GM06990 (cell line): Measurements from ENCODE around the gene SLC16A3.

Experiments used
- DNase-seq: peaks from one replicate; pipeline ENCODE4 v3.0.0-alpha.2; 2011; ENCODE audit not compliant: insufficient read length; ENCODE audit errors: extremely low read depth
- H3K27me3 ChIP-seq: replicated peaks from 2 replicates; pipeline ENCODE4 v1.6.0; 2011; ENCODE audit warnings: low read length; ENCODE audit not compliant: control insufficient read depth, insufficient read depth
- H3K36me3 ChIP-seq: 2 replicates; pipeline ENCODE4 v1.5.1; 2011; ENCODE audit warnings: low read length; ENCODE audit not compliant: control insufficient read depth, insufficient read depth
- H3K4me3 ChIP-seq: replicated peaks from 2 replicates; pipeline ENCODE4 v1.5.1; 2011; ENCODE audit warnings: low read depth, mild to moderate bottlenecking, control low read depth, low read length
- TF ChIP-seq, protein P1 (sequence below): IDR thresholded peaks from 2 replicates; pipeline ENCODE4 v1.5.1; 2011; ENCODE audit warnings: low read length, control low read depth, mild to moderate bottlenecking, inconsistent platforms; ENCODE audit not compliant: insufficient read depth, poor library complexity, severe bottlenecking

The SLC16A3 gene

DNA sequence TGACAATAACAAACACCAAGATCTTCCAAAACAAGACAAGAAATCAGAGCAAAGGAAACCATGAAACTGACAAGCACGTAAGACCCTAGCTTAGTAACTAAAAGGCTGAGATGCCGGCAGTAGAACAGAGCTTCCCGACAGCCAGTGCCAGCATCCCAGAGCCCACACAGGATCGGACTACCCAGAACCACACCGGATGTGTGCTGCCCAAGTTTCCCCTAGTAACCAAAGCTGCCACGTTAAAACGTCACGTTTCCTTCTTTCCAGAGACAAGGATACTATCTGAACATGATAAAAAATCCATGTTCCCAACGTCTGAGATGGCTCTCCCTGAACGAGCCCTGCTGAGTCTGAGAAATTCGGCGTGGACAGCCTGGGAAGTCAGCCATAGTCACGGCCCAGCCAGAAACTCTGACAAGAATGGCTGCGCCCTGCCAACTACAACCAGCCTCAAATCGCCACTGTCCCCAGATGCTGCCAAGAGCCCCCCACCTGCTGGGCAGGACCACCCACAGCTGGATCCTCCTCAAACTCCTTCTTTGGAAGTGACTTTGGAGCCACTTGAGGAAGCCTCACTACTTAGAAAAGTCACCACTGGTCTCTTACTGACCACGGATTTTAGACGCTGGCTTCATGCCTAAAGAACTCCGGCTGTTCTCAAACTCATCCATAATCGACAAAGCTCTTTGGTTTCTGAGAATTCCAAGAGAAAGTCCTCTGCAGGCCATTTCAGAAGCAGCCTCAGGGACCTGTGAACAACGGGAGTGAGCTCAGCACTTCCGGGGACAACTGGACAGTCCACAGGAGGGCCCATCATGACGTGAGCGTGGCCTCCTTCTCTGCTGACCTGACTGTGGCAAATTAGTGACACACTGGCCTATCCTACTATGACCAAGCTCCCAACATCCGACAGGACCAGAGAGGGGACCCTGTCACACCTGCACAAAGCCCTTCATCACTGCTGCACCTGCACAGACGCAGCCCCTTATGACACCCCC, 32.9 kb upstream of the SLC16A3 start:
- TF ChIP-seq, protein P1, sequence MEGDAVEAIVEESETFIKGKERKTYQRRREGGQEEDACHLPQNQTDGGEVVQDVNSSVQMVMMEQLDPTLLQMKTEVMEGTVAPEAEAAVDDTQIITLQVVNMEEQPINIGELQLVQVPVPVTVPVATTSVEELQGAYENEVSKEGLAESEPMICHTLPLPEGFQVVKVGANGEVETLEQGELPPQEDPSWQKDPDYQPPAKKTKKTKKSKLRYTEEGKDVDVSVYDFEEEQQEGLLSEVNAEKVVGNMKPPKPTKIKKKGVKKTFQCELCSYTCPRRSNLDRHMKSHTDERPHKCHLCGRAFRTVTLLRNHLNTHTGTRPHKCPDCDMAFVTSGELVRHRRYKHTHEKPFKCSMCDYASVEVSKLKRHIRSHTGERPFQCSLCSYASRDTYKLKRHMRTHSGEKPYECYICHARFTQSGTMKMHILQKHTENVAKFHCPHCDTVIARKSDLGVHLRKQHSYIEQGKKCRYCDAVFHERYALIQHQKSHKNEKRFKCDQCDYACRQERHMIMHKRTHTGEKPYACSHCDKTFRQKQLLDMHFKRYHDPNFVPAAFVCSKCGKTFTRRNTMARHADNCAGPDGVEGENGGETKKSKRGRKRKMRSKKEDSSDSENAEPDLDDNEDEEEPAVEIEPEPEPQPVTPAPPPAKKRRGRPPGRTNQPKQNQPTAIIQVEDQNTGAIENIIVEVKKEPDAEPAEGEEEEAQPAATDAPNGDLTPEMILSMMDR = no peak
- Histone ChIP-seq H3K36me3 (peaks cover 2% of the 10 kb centered on the region), H3K27me3 (no peaks in the 10 kb centered on the region), H3K4me3 (no peak overlapping the region)
- no peak for DNase-seq

DNA sequence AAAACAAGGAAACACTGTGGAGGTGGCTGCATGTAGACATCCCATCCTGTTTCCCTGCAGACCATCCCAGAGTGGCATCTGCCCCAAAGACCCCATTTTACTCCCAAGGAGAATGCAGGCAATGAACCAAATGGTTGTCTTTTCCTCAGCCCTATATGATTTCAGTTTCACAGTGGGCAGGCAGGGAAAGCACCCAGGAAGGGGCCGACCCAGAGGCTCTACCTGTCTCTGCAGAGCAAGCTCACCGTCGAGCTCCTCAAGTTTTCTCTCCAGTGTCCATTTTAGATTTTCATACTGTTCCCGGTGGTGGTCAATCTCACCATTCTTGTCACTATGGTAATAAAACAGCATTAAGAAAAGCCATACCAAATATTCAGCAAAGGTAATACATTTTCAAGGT, 30.8 kb upstream of the SLC16A3 start:
- DNase-seq = no peak
- no peaks in the 10 kb centered on the region for H3K27me3 ChIP-seq
- H3K36me3 ChIP-seq = peaks cover 2% of the 10 kb centered on the region
- TF ChIP-seq, protein P1 = no peak
- H3K4me3 ChIP-seq = no peak overlapping the region

DNA sequence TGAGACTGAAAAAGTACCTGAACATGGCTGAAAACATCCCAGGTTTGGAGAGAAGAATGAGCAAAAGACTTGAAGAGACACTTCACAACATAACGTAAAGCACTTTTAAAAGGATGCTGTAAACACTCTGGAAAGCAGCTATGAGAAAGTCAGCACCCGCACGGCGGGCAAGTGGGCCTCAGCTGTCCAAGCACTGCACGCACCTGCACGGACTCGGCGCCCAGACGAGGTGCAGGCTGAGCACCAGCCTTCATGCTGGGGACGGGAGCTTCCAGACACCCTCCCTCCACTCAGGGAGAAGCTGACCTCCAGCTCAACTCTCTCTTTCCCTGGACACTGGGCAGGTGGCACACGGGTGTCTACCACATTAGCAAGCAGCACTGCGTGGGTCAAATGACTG, 29.3 kb upstream of the SLC16A3 start:
- DNase-seq = no peak
- no peak overlapping the region for H3K4me3 ChIP-seq
- H3K36me3 ChIP-seq = no peaks in the 10 kb centered on the region; the same call in 1 of the 2 replicates
- TF ChIP-seq, protein P1 = no peak
- H3K27me3 ChIP-seq = no peaks in the 10 kb centered on the region

DNA sequence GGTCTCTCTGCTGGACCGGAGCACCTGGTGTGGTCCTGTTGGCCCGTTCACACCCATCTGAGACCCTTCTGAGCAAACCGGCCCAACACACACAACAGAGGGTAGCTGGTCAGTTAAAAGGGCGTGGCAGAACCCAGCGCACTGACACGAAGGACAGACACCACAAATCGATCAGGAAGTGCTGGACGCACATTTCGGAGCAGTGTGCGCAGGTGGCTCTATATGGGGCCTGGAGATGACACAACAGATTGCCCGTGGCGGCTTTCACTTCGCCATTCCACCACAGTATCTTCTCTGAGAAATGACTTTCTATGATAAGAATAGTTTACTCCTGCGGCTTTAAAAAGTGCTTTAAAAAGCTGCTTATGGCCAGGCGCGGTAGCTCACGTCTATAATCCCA, 28.7 kb upstream of the SLC16A3 start:
- DNase-seq = no peak
- TF ChIP-seq, protein P1 = no peak

DNA sequence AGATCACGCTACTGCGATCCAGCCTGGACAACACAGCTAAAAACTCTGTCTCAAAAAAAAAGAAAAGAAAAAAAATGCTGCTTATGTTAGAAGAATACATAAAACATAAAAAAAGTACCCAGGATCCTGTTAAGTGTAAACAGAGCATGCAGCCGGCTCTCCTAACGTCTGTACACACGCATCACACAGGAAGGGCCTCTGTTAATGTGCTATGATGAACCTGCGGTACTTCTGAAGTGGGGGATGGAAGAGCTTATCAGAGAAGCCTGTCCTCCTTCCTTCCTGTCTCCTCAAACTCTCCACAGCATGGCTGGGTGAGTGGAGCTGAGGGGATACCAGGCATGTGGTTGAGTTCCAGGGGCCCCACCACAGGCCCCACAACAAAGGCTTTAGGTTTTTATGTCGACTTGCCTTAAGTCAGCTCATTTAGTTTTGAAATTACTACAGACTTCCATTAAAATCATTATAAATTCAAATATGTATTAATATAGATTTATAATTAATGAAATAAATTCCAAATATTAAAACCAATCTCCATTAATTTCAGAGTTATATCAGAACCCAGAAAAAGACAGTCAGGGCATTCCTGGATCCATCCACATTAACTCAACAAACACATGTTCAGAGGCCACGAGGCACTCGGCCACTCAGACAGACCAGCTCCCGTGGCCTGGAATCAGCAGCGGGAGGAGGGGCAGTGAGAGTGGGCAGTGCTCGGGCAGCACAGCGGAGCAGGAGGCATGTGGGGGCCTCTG, 27.9 kb upstream of the SLC16A3 start:
- Histone ChIP-seq H3K36me3 (no peaks in the 10 kb centered on the region; the same call in 1 of the 2 replicates), H3K4me3 (no peak overlapping the region), H3K27me3 (no peaks in the 10 kb centered on the region)
- DNase-seq = no peak
- TF ChIP-seq, protein P1 = no peak

More for the DNA sequence above, 28.7 kb upstream of the SLC16A3 start:
- Histone ChIP-seq H3K27me3 (no peaks in the 10 kb centered on the region), H3K36me3 (no peaks in the 10 kb centered on the region; the same call in 1 of the 2 replicates), H3K4me3 (no peak overlapping the region)
